ENCODE results near the gene PEPD.

Gene PEPD

GRCh38 chr19:33379151-33379829, 142.3 kb downstream of the PEPD start:
- H3K9me3 ChIP-seq (ENCODE audit: control insufficient read depth, insufficient read depth, low read length), result no peaks in the 10 kb centered on the region
- peaks cover 27% of the 10 kb centered on the region for H3K36me3 ChIP-seq (ENCODE audit: control insufficient read depth, insufficient read depth, low read length)
- no peak overlapping the region for H3K4me3 ChIP-seq (ENCODE audit: low read depth, low read length)
- no peak overlapping the region for H3K9ac ChIP-seq (ENCODE audit: low read depth, low read length)
- peaks cover 51% of the 10 kb centered on the region for H3K4me1 ChIP-seq (ENCODE audit: control insufficient read depth, insufficient read depth, low read length)
- H3K27ac ChIP-seq (ENCODE audit: low read depth, low read length), result no peak overlapping the region
- H3K27me3 ChIP-seq (ENCODE audit: control insufficient read depth, insufficient read depth, low read length), result peaks cover 2% of the 10 kb centered on the region; the same call in 1 of the 2 replicates

DNA sequence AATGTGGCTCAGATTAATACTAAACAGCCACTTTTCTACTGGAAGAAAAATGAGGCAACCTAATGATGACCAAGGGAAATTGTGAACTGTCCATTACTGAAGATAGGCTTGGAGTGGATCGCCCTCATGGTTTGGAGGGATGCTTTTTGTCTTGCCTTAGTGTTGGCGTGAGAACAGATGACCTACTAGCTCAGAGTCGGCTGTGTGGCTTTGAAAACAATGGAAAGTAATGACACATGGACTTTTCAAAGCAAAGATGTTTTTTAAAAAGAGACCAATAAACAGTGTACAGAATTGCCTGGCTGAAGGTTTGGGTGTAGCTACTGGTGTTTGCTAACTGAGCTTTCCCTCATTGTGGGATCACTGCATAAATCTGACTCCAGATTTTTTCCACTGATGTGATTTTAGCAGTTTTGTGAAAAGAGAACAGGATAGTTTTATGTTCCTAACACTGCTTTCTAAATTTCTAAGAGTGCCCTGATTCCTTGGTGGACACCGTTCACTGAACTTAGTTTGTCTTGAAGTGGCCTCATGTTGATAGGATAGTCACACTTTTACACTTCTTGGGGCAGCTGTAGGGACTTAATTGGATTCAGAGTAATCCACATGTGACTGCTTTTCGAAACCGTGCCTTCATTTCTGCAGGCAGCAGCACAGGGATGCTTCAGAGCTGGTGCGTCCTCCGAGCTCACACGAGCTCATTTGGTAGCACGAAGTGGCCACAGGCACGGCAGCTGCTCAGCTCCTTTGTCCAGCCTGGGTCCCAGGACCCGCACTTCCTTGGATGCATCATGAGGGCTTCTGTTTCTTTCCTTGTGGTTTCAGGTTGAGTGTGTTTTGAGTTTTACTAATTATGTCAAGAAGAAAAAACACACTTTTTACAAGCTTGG, 143.8 kb downstream of the PEPD start:
- H3K27me3 ChIP-seq (ENCODE audit: control insufficient read depth, insufficient read depth, low read length), result peaks cover 3% of the 10 kb centered on the region; the same call in 1 of the 2 replicates
- no peak overlapping the region for H3K27ac ChIP-seq (ENCODE audit: low read depth, low read length)
- H3K36me3 ChIP-seq (ENCODE audit: control insufficient read depth, insufficient read depth, low read length), result peaks cover 27% of the 10 kb centered on the region
- no peaks in the 10 kb centered on the region for H3K9me3 ChIP-seq (ENCODE audit: control insufficient read depth, insufficient read depth, low read length)
- peaks cover 51% of the 10 kb centered on the region for H3K4me1 ChIP-seq (ENCODE audit: control insufficient read depth, insufficient read depth, low read length)
- no peak overlapping the region; the same call in 1 of the 2 replicates for H3K9ac ChIP-seq (ENCODE audit: low read depth, low read length)
- no peak overlapping the region for H3K4me3 ChIP-seq (ENCODE audit: low read depth, low read length)

- Histone ChIP-seq H3K4me3 (ENCODE audit: low read depth, low read length) (no peak overlapping the region), H3K27me3 (ENCODE audit: control insufficient read depth, insufficient read depth, low read length) (peaks cover 3% of the 10 kb centered on the region; the same call in 1 of the 2 replicates), H3K36me3 (ENCODE audit: control insufficient read depth, insufficient read depth, low read length) (peaks cover 27% of the 10 kb centered on the region), H3K9me3 (ENCODE audit: control insufficient read depth, insufficient read depth, low read length) (no peaks in the 10 kb centered on the region), H3K9ac (ENCODE audit: low read depth, low read length) (no peak overlapping the region), H3K4me1 (ENCODE audit: control insufficient read depth, insufficient read depth, low read length) (peaks cover 48% of the 10 kb centered on the region), H3K27ac (ENCODE audit: low read depth, low read length) (no peak overlapping the region)
Measured at GRCh38 chr19:33376941-33377557, 144.5 kb downstream of the PEPD start.

- Histone ChIP-seq H3K9ac (ENCODE audit: low read depth, low read length) (no peak overlapping the region), H3K4me1 (ENCODE audit: control insufficient read depth, insufficient read depth, low read length) (peaks cover 42% of the 10 kb centered on the region)
Measured at GRCh38 chr19:33376423-33376822, 145.2 kb downstream of the PEPD start.

GRCh38 chr19:33375837-33376159, 145.8 kb downstream of the PEPD start:
- Histone ChIP-seq H3K9me3 (ENCODE audit: control insufficient read depth, insufficient read depth, low read length) (no peaks in the 10 kb centered on the region), H3K4me3 (ENCODE audit: low read depth, low read length) (no peak overlapping the region; the same call in 1 of the 2 replicates), H3K4me1 (ENCODE audit: control insufficient read depth, insufficient read depth, low read length) (peaks cover 36% of the 10 kb centered on the region), H3K9ac (ENCODE audit: low read depth, low read length) (no peak overlapping the region), H3K27ac (ENCODE audit: low read depth, low read length) (no peak overlapping the region), H3K27me3 (ENCODE audit: control insufficient read depth, insufficient read depth, low read length) (peaks cover 3% of the 10 kb centered on the region; the same call in 1 of the 2 replicates), H3K36me3 (ENCODE audit: control insufficient read depth, insufficient read depth, low read length) (peaks cover 19% of the 10 kb centered on the region)

More at GRCh38 chr19:33376423-33376822, 145.2 kb downstream of the PEPD start:
- Histone ChIP-seq H3K27ac (ENCODE audit: low read depth, low read length) (no peak overlapping the region), H3K36me3 (ENCODE audit: control insufficient read depth, insufficient read depth, low read length) (peaks cover 26% of the 10 kb centered on the region), H3K9me3 (ENCODE audit: control insufficient read depth, insufficient read depth, low read length) (no peaks in the 10 kb centered on the region), H3K4me3 (ENCODE audit: low read depth, low read length) (no peak overlapping the region), H3K27me3 (ENCODE audit: control insufficient read depth, insufficient read depth, low read length) (peaks cover 3% of the 10 kb centered on the region; the same call in 1 of the 2 replicates)

GRCh38 chr19:33375156-33375836, 146.3 kb downstream of the PEPD start:
- Histone ChIP-seq H3K27me3 (ENCODE audit: control insufficient read depth, insufficient read depth, low read length) (peaks cover 3% of the 10 kb centered on the region; the same call in 1 of the 2 replicates), H3K9ac (ENCODE audit: low read depth, low read length) (no peak overlapping the region), H3K36me3 (ENCODE audit: control insufficient read depth, insufficient read depth, low read length) (peaks cover 16% of the 10 kb centered on the region), H3K9me3 (ENCODE audit: control insufficient read depth, insufficient read depth, low read length) (no peaks in the 10 kb centered on the region), H3K4me1 (ENCODE audit: control insufficient read depth, insufficient read depth, low read length) (peaks cover 35% of the 10 kb centered on the region), H3K4me3 (ENCODE audit: low read depth, low read length) (peak overlapping the region; percentile 97), H3K27ac (ENCODE audit: low read depth, low read length) (no peak overlapping the region)

DNA sequence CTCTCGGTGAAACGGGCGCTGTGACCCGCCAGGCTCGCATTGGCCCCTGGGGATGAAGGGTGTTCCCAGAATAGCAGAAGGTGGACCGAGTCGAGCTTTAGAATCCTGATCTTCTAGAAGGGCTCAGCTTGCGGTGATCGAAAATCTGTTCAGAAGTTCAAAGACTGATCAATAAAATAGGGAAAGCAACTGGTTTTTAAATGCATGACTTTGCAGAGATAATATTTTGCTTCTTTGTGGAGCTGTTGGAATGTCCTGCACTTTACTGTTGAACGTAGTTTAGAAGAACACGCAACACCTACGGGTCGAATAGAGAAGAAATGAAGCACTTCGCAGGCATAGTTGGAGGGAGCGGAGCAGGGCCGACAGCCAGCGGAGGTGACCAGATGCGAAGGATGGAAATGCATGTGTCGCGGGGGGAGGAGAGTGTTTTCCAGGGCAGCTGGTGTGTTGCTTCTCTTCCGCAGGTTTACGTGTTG, 147.3 kb downstream of the PEPD start:
- Histone ChIP-seq H3K27ac (ENCODE audit: low read depth, low read length) (no peak overlapping the region), H3K4me3 (ENCODE audit: low read depth, low read length) (peak overlapping the region; percentile 97), H3K9me3 (ENCODE audit: control insufficient read depth, insufficient read depth, low read length) (no peaks in the 10 kb centered on the region), H3K27me3 (ENCODE audit: control insufficient read depth, insufficient read depth, low read length) (peaks cover 3% of the 10 kb centered on the region; the same call in 1 of the 2 replicates), H3K36me3 (ENCODE audit: control insufficient read depth, insufficient read depth, low read length) (peaks cover 6% of the 10 kb centered on the region; the same call in 1 of the 2 replicates), H3K4me1 (ENCODE audit: control insufficient read depth, insufficient read depth, low read length) (peaks cover 35% of the 10 kb centered on the region), H3K9ac (ENCODE audit: low read depth, low read length) (peak overlapping the region; percentile 94; the same call in 1 of the 2 replicates)

DNA sequence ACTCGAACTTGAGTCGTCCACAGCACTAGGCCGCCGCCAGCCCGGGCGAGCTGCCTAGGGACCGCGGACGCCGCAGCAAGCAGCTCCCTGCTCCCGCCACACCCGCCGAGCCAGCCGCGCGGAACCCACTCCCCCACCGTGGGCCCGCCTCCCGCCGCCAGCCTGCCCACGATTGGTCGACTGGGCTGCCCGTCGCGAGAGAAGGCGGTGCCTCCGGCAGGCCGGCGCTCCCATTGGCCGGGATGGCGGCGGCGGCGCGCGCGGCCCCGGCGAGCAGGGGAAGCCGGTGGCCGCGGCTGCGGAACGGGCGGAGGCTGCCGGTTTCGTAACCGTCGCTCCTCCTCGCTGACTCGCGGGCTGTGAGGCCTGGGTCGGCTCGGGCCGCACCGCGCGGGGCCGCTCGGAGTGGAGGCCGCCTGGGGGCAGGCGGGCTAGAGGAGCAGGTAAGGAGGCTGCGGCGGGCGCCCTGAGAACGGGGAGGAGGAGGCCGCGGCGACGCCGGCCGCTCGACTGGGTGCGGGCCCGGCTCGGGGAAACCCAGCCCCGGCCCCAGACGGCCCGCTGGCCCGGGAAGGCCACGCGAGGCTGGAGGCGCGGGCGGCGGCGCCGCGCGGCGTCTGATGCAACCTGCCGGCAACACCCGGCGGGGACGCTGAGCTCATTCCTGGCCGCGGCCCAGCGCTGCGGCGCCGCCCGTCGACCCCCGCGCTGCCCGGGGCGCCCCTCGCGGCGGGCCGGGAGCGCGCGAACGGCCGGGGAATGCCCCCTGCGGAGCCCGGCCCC, 147.9 kb downstream of the PEPD start, which contains the start of gene CEBPG:
TSS of gene CEBPG (plus strand) at position 257 of the 783 bp plus-strand sequence. CDS start 5,531 bp downstream, outside the sequence.
- no peaks in the 10 kb centered on the region for H3K9me3 ChIP-seq (ENCODE audit: control insufficient read depth, insufficient read depth, low read length)
- H3K27me3 ChIP-seq (ENCODE audit: control insufficient read depth, insufficient read depth, low read length), result peaks cover 3% of the 10 kb centered on the region; the same call in 1 of the 2 replicates
- peak within 1 kb of the TSS; percentile 97 for H3K4me3 ChIP-seq (ENCODE audit: low read depth, low read length)
- 0 out of 2 replicates have a peak, but pooled peaks cover 3% of the 10 kb centered on the region for H3K36me3 ChIP-seq (ENCODE audit: control insufficient read depth, insufficient read depth, low read length)
- peak within 1 kb of the TSS; percentile 93 for H3K27ac ChIP-seq (ENCODE audit: low read depth, low read length)
- H3K4me1 ChIP-seq (ENCODE audit: control insufficient read depth, insufficient read depth, low read length), result peaks cover 30% of the 10 kb centered on the region
- peak within 1 kb of the TSS; percentile 94 for H3K9ac ChIP-seq (ENCODE audit: low read depth, low read length)

- Histone ChIP-seq H3K4me3 (ENCODE audit: low read depth, low read length) (no peak overlapping the region), H3K27ac (ENCODE audit: low read depth, low read length) (no peak overlapping the region), H3K4me1 (ENCODE audit: control insufficient read depth, insufficient read depth, low read length) (peaks cover 3% of the 10 kb centered on the region), H3K36me3 (ENCODE audit: control insufficient read depth, insufficient read depth, low read length) (no peaks in the 10 kb centered on the region), H3K9ac (ENCODE audit: low read depth, low read length) (no peak overlapping the region), H3K9me3 (ENCODE audit: control insufficient read depth, insufficient read depth, low read length) (no peaks in the 10 kb centered on the region), H3K27me3 (ENCODE audit: control insufficient read depth, insufficient read depth, low read length) (peaks cover 5% of the 10 kb centered on the region; the same call in 1 of the 2 replicates)
Measured at GRCh38 chr19:33370783-33371182, 150.8 kb downstream of the PEPD start.
